Thymus (tissue), 11 donors: ENCODE data around the gene ACE2. TPM values are rescaled to one million over a fixed set of nuclear protein-coding genes. Genes with fewer than 3 reads are reported as not detected.

Source experiments
- DNase-seq, 9 donors: peaks; one replicate each; pipeline ENCODE4 v3.0.0-alpha.2; 2013; ENCODE audit warnings: low spot score in 9 of 9, low read depth in 6 of 9, missing footprints in 1 of 9
- H3K27ac ChIP-seq, 2 donors: one replicate each; pipeline ENCODE4 v1.5.1; 2013; ENCODE audit warnings: control low read depth in 1 of 2, low read depth in 1 of 2, low read length in 1 of 2, mild to moderate bottlenecking in 1 of 2, moderate library complexity in 1 of 2
- H3K27me3 ChIP-seq, 2 donors: one replicate each; pipeline ENCODE4 v1.5.1; 2013; ENCODE audit warnings: low read length in 1 of 2; ENCODE audit not compliant: control insufficient read depth in 2 of 2, insufficient read depth in 1 of 2
- H3K36me3 ChIP-seq, 2 donors: one replicate each; pipeline ENCODE4 v1.5.1; 2013; ENCODE audit warnings: low read length in 1 of 2, mild to moderate bottlenecking in 1 of 2, moderate library complexity in 1 of 2; ENCODE audit not compliant: control insufficient read depth in 2 of 2, insufficient read depth in 2 of 2
- H3K4me1 ChIP-seq, 2 donors: one replicate each; pipeline ENCODE4 v1.5.1; 2013; ENCODE audit warnings: low read length in 2 of 2; ENCODE audit not compliant: control insufficient read depth in 2 of 2, insufficient read depth in 2 of 2
- H3K4me3 ChIP-seq, 2 donors: one replicate each; pipeline ENCODE4 v1.5.1; 2013; ENCODE audit warnings: low read length in 2 of 2, control low read depth in 1 of 2, mild to moderate bottlenecking in 1 of 2
- H3K9me3 ChIP-seq, 2 donors: one replicate each; pipeline ENCODE4 v1.5.1; 2013; ENCODE audit warnings: low read length in 1 of 2, mild to moderate bottlenecking in 1 of 2; ENCODE audit not compliant: control insufficient read depth in 2 of 2, insufficient read depth in 1 of 2
- WGBS: extraction: QIAGEN DNeasy Blood & Tissue Kit; methylation state at CpG from one replicate; pipeline ENCODE4 v1.1.7; 2013; 5-methylcytosine and 5-hydroxymethylcytosine counted together
- polyA plus RNA-seq: library from polyadenylated mRNA; stranded (reverse); fragments of 200-250 nt; gene quantifications from one replicate; pipeline ENCODE4 v1.2.3, GENCODE V29; 2013
- total RNA-seq: library from RNA; stranded (reverse); fragments of 120-200 nt; gene quantifications from one replicate; pipeline ENCODE4 v1.2.4, GENCODE V29; 2013
- donor health status: healthy.

The ACE2 gene
- total and polyA plus RNA-seq, 2 donors, result 0.38 to 1.4 TPM

DNA sequence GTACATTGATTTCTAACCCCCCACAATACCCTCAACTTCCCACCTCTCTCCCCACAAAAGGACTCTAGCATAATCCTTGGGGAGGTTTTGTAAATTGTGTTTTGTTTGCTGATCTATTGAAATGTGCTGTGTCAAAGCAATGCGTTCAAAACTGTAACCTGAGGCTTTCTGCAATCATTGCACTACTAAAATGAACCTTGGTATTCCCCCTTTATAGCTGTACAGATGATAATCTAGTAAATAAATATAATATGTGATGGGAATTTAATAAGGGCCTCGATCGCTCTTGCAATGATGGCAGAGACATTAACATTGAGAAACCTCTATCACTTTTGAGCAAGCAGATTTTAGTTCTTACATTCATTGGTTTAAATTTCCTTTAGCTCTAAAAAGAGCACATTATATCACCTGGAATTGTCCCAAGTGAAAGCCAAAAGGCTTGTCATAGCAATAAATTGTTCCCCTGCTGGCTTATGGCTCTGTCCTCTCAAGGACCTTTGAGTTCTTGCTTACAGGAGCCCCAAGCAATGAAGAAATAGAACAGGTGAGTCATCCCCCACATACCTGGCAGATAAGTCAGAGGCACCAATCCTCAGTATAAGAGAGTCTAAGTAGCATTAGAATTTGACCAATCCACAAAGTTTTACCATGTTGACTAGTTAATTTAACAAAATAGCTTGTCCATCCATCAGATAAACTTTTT is 18.4 kb upstream of the ACE2 start:
- 89% methylated on average over 3 of the region's 3 CpGs for WGBS
- H3K27me3 ChIP-seq, result no peaks in the 10 kb centered on the region
- no peak for DNase-seq

GRCh38 chrX:15617111-15617510 is 16.4 kb upstream of the ACE2 start:
- no peak for DNase-seq
- no peaks in the 10 kb centered on the region for H3K36me3 ChIP-seq
- WGBS, result 97% methylated on average over 6 of the region's 6 CpGs
- no peaks in the 10 kb centered on the region for H3K27me3 ChIP-seq
- no peak overlapping the region for H3K27ac ChIP-seq
- H3K4me1 ChIP-seq, result no peaks in the 10 kb centered on the region
- no peak overlapping the region for H3K4me3 ChIP-seq
- H3K9me3 ChIP-seq, result no peaks in the 10 kb centered on the region

More for the DNA sequence above, 18.4 kb upstream of the ACE2 start:
- Histone ChIP-seq H3K27ac (no peak overlapping the region), H3K4me3 (no peak overlapping the region), H3K36me3 (no peaks in the 10 kb centered on the region), H3K4me1 (no peaks in the 10 kb centered on the region), H3K9me3 (no peaks in the 10 kb centered on the region)

DNA sequence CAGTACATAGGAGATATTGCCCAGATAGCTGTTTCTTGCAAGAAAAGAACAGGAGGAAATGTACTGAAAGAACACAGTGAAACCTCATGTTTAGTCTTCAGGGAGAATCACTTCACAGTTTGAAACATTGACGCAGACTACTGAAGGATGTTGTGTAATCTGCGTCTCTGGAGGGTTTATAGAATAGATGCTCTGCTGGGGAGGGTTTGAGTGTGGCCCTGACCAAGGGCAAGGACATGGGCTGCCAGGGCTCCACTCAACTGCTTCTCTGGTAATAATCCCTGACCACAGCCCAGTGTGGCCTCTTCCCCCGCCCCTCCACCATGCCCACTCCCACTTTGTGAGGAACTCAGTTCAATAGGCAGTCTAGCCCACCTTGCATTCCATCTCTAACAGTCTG is 15.8 kb upstream of the ACE2 start:
- WGBS, result 97% methylated on average over 3 of the region's 3 CpGs
- no peak overlapping the region for H3K27ac ChIP-seq
- H3K4me3 ChIP-seq, result no peak overlapping the region
- H3K4me1 ChIP-seq, result no peaks in the 10 kb centered on the region
- no peak for DNase-seq
- H3K9me3 ChIP-seq, result no peaks in the 10 kb centered on the region
- no peaks in the 10 kb centered on the region for H3K27me3 ChIP-seq
- no peaks in the 10 kb centered on the region for H3K36me3 ChIP-seq

- Histone ChIP-seq H3K27ac (no peak overlapping the region), H3K4me1 (no peaks in the 10 kb centered on the region), H3K36me3 (no peaks in the 10 kb centered on the region), H3K27me3 (no peaks in the 10 kb centered on the region), H3K9me3 (no peaks in the 10 kb centered on the region), H3K4me3 (no peak overlapping the region)
- WGBS, result 90% methylated on average over 5 of the region's 5 CpGs
- DNase-seq, result no peak
Observed at GRCh38 chrX:15607067-15607466, 6.3 kb upstream of the ACE2 start.

- DNase-seq, result no peak
- H3K27ac ChIP-seq, result no peak overlapping the region
- no peaks in the 10 kb centered on the region for H3K4me1 ChIP-seq
- H3K36me3 ChIP-seq, result no peaks in the 10 kb centered on the region
- WGBS, result 80% methylated on average over 1 of the region's 1 CpG
- no peaks in the 10 kb centered on the region for H3K27me3 ChIP-seq
- no peak overlapping the region for H3K4me3 ChIP-seq
- no peaks in the 10 kb centered on the region for H3K9me3 ChIP-seq
Observed at GRCh38 chrX:15606136-15606535, 5.4 kb upstream of the ACE2 start.

GRCh38 chrX:15605226-15605625 is 4.5 kb upstream of the ACE2 start:
- Histone ChIP-seq H3K4me3 (no peak overlapping the region), H3K4me1 (no peaks in the 10 kb centered on the region), H3K9me3 (no peaks in the 10 kb centered on the region), H3K36me3 (no peaks in the 10 kb centered on the region), H3K27me3 (no peaks in the 10 kb centered on the region), H3K27ac (no peak overlapping the region)
- 100% methylated on average over 1 of the region's 1 CpG for WGBS
- no peak for DNase-seq

- Histone ChIP-seq H3K4me3 (no peak overlapping the region), H3K4me1 (no peaks in the 10 kb centered on the region), H3K27me3 (no peaks in the 10 kb centered on the region), H3K27ac (no peak overlapping the region), H3K36me3 (no peaks in the 10 kb centered on the region), H3K9me3 (no peaks in the 10 kb centered on the region)
- WGBS, result 91% methylated on average over 5 of the region's 5 CpGs
- DNase-seq, result no peak
Observed at GRCh38 chrX:15602761-15603160, 2.0 kb upstream of the ACE2 start.

DNA sequence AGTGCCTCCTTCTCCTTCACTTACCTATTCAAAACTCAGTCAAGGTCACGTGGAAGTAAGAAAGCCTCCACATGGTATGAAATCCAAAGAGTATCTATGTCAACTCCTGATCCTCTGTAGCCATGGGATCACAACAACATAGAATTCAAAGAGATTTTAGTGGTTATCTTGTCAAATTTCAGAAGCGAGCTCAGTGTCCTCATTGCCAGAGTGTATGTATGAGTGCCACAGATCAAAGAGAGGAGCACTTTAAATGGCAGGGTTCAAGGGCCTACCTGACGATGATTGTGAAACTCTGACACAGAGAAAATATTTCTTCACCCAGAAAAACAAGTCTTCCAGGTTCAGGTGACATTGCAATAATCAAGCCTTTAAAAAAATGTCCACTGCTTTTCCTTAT is 1.2 kb upstream of the ACE2 start:
- no peaks in the 10 kb centered on the region for H3K4me1 ChIP-seq
- no peak overlapping the region for H3K4me3 ChIP-seq
- H3K27ac ChIP-seq, result no peak overlapping the region
- DNase-seq, result no peak
- H3K9me3 ChIP-seq, result no peaks in the 10 kb centered on the region
- H3K27me3 ChIP-seq, result no peaks in the 10 kb centered on the region
- H3K36me3 ChIP-seq, result no peaks in the 10 kb centered on the region
- WGBS, result 87% methylated on average over 3 of the region's 3 CpGs

DNA sequence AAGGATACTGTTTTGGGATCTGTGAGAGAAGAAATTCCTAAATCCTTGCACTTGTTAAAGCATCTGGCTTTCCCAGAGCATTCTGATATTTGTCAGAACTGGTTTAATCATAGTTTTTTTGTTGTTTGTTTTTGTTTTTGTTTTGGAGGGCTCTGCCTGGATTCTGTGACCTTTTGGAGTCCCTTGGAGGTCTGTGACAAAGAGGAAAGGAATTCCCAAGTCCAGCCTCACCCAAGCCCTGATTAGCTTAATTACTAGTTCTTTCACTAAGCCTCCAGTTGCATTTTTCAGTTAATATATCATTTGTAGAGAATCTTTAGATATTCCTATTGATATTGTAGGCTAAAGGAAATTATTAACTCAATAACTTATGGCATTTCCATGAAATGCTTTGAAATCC is 711 bp downstream of the ACE2 start:
- Histone ChIP-seq H3K9me3 (no peaks in the 10 kb centered on the region), H3K27me3 (no peaks in the 10 kb centered on the region)

More for the DNA sequence above, 711 bp downstream of the ACE2 start:
- H3K4me3 ChIP-seq, result no peak overlapping the region
- H3K27ac ChIP-seq, result no peak overlapping the region
- H3K36me3 ChIP-seq, result no peaks in the 10 kb centered on the region
- no peak for DNase-seq
- H3K4me1 ChIP-seq, result no peaks in the 10 kb centered on the region
